NCI-H510A treated with DMSO at 0.1 percent for 48 hours (cell line): Measurements from ENCODE around the gene APBB2.

ENCODE experiments used
- DNase-seq: peaks from one replicate; lab custom pipeline; 2025; lab: John Stamatoyannopoulos, UW

Gene APBB2

GRCh38 chr4:41215969-41216293, 1.6 kb upstream of the APBB2 start:
- no peak for DNase-seq

- no peak for DNase-seq
Measured at GRCh38 chr4:41215155-41215554, 813 bp upstream of the APBB2 start.

- no peak for DNase-seq
Measured at GRCh38 chr4:41214825-41215146, 444 bp upstream of the APBB2 start.

GRCh38 chr4:41213625-41214135, 662 bp downstream of the APBB2 start:
- no peak for DNase-seq

- peak; percentile 9 for DNase-seq
Measured at GRCh38 chr4:41212616-41213203, 1.6 kb downstream of the APBB2 start.

GRCh38 chr4:41211951-41212615, 2.3 kb downstream of the APBB2 start:
- DNase-seq, result no peak

- DNase-seq, result no peak
Measured at GRCh38 chr4:41209901-41210300, 4.4 kb downstream of the APBB2 start.

GRCh38 chr4:41209187-41209586, 5.2 kb downstream of the APBB2 start:
- no peak for DNase-seq

GRCh38 chr4:41207291-41207831, 7.0 kb downstream of the APBB2 start:
- DNase-seq, result no peak

GRCh38 chr4:41205854-41206460, 8.4 kb downstream of the APBB2 start:
- DNase-seq, result no peak

- no peak for DNase-seq
Measured at GRCh38 chr4:41205130-41205529, 9.2 kb downstream of the APBB2 start.

- DNase-seq, result no peak
Measured at GRCh38 chr4:41204400-41204978, 9.9 kb downstream of the APBB2 start.

- no peak for DNase-seq
Measured at GRCh38 chr4:41203841-41204240, 10.5 kb downstream of the APBB2 start.

- no peak for DNase-seq
Measured at GRCh38 chr4:41202820-41203568, 11.3 kb downstream of the APBB2 start.

GRCh38 chr4:41202356-41202755, 12.0 kb downstream of the APBB2 start:
- DNase-seq, result no peak

GRCh38 chr4:41200486-41201017, 13.8 kb downstream of the APBB2 start:
- DNase-seq, result no peak

GRCh38 chr4:41199788-41200187, 14.6 kb downstream of the APBB2 start:
- no peak for DNase-seq

GRCh38 chr4:41197996-41198395, 16.3 kb downstream of the APBB2 start:
- DNase-seq, result no peak

- no peak for DNase-seq
Measured at GRCh38 chr4:41197495-41197894, 16.8 kb downstream of the APBB2 start.

GRCh38 chr4:41196633-41197332, 17.6 kb downstream of the APBB2 start:
- no peak for DNase-seq

- no peak for DNase-seq
Measured at GRCh38 chr4:41192136-41192535, 22.2 kb downstream of the APBB2 start.
